ENCODE results near the gene ARHGAP15.
"Not testable (repeated sequence)": the region's sequence is repeated elsewhere in the genome, so short reads cannot be mapped to it uniquely, and the experiment has no call there.

Gene ARHGAP15

GRCh38 chr2:143526498-143526897, 397.3 kb downstream of the ARHGAP15 start:
- DNase-seq (ENCODE audit: low read depth, low spot score), result no peak

GRCh38 chr2:143528021-143528420, 398.8 kb downstream of the ARHGAP15 start:
- no peak for DNase-seq (ENCODE audit: low read depth, low spot score)

GRCh38 chr2:143529118-143529720, 400.0 kb downstream of the ARHGAP15 start:
- DNase-seq (ENCODE audit: low read depth, low spot score), result no peak

- no peak for DNase-seq (ENCODE audit: low read depth, low spot score)
These were observed 401.5 kb downstream of the ARHGAP15 start for GRCh38 chr2:143530758-143531157.

GRCh38 chr2:143532061-143532460, 402.8 kb downstream of the ARHGAP15 start:
- no peak for DNase-seq (ENCODE audit: low read depth, low spot score)

GRCh38 chr2:143533846-143534245, 404.6 kb downstream of the ARHGAP15 start:
- DNase-seq (ENCODE audit: low read depth, low spot score), result no peak

- no peak for DNase-seq (ENCODE audit: low read depth, low spot score)
These were observed 406.6 kb downstream of the ARHGAP15 start for GRCh38 chr2:143535802-143536201.

GRCh38 chr2:143541899-143542298, 412.7 kb downstream of the ARHGAP15 start:
- not testable (repeated sequence) for DNase-seq (ENCODE audit: low read depth, low spot score)

GRCh38 chr2:143545059-143545948, 416.1 kb downstream of the ARHGAP15 start:
- DNase-seq (ENCODE audit: low read depth, low spot score), result no peak

- DNase-seq (ENCODE audit: low read depth, low spot score), result no peak
These were observed 416.7 kb downstream of the ARHGAP15 start for GRCh38 chr2:143545949-143546255.

GRCh38 chr2:143548032-143548431, 418.8 kb downstream of the ARHGAP15 start:
- no peak for DNase-seq (ENCODE audit: low read depth, low spot score)

- DNase-seq (ENCODE audit: low read depth, low spot score), result no peak
These were observed 421.3 kb downstream of the ARHGAP15 start for GRCh38 chr2:143550500-143550899.

GRCh38 chr2:143551971-143552650, 422.9 kb downstream of the ARHGAP15 start:
- DNase-seq (ENCODE audit: low read depth, low spot score), result no peak

- DNase-seq (ENCODE audit: low read depth, low spot score), result no peak
These were observed 424.0 kb downstream of the ARHGAP15 start for GRCh38 chr2:143553261-143553660.

GRCh38 chr2:143558665-143559064, 429.4 kb downstream of the ARHGAP15 start:
- DNase-seq (ENCODE audit: low read depth, low spot score), result no peak

GRCh38 chr2:143559147-143559546, 429.9 kb downstream of the ARHGAP15 start:
- no peak for DNase-seq (ENCODE audit: low read depth, low spot score)

GRCh38 chr2:143560724-143561123, 431.5 kb downstream of the ARHGAP15 start:
- DNase-seq (ENCODE audit: low read depth, low spot score), result no peak

- no peak for DNase-seq (ENCODE audit: low read depth, low spot score)
These were observed 435.2 kb downstream of the ARHGAP15 start for GRCh38 chr2:143564419-143564818.

- no peak for DNase-seq (ENCODE audit: low read depth, low spot score)
These were observed 442.5 kb downstream of the ARHGAP15 start for GRCh38 chr2:143571747-143572146.

GRCh38 chr2:143572421-143572820, 443.2 kb downstream of the ARHGAP15 start:
- no peak for DNase-seq (ENCODE audit: low read depth, low spot score)

- DNase-seq (ENCODE audit: low read depth, low spot score), result no peak
These were observed 444.9 kb downstream of the ARHGAP15 start for GRCh38 chr2:143574069-143574468.

- no peak for DNase-seq (ENCODE audit: low read depth, low spot score)
These were observed 446.1 kb downstream of the ARHGAP15 start for GRCh38 chr2:143575340-143575739.

GRCh38 chr2:143577489-143577888, 448.3 kb downstream of the ARHGAP15 start:
- DNase-seq (ENCODE audit: low read depth, low spot score), result no peak

Data from activated CD4-positive, CD25-positive, alpha-beta regulatory T cell treated with anti-CD3 and anti-CD28 coated beads, Interleukin-2, amount 50 U/mL, for 16 hours (primary cell).